Breast epithelium (tissue), 4 donors: ENCODE results near the gene SRA1. TPM values are rescaled to one million over a fixed set of nuclear protein-coding genes. Genes with fewer than 3 reads are reported as not detected.

ENCODE experiments used
- DNase-seq, 2 donors: peaks; one replicate each; pipeline ENCODE4 v3.0.0-alpha.2; 2019; ENCODE audit warnings: low spot score in 2 of 2
- H3K27ac ChIP-seq, 2 donors: fragments of 200-600 bp; sonication (generic) in 1 of 2; one replicate each; pipeline ENCODE4 v1.5.1; 2016 to 2019; ENCODE audit warnings: mild to moderate bottlenecking in 1 of 2
- H3K27me3 ChIP-seq, 2 donors: fragments of 200-600 bp; sonication (generic) in 1 of 2; one replicate each; pipeline versions ENCODE4 v1.5.1 to v1.6.0; 2017 to 2019; ENCODE audit warnings: control low read depth in 1 of 2, mild to moderate bottlenecking in 1 of 2
- H3K36me3 ChIP-seq: fragments of 200-600 bp; one replicate; pipeline ENCODE4 v1.5.1; 2019
- H3K4me1 ChIP-seq, 2 donors: fragments of 200-600 bp; sonication (generic); one replicate each; pipeline ENCODE4 v1.5.1; 2016 to 2019; ENCODE audit warnings: control low read depth in 1 of 2
- H3K4me3 ChIP-seq, 3 donors: fragments of 200-600 bp; sonication (generic); 1 replicate in 2 of 3; 2 replicates in 1 of 3; pipeline ENCODE4 v1.5.1; 2016 to 2019; ENCODE audit warnings: mild to moderate bottlenecking in 3 of 3, moderate library complexity in 2 of 3
- H3K9me3 ChIP-seq, 2 donors: fragments of 200-600 bp; sonication (generic) in 1 of 2; one replicate each; pipeline ENCODE4 v1.5.1; 2016 to 2019; ENCODE audit warnings: control low read depth in 1 of 2
- POLR2A ChIP-seq: fragments of 450-650 bp; IDR thresholded peaks from one replicate; pipeline ENCODE4 v1.6.1; 2016; ENCODE audit warnings: antibody characterized with exemption, mild to moderate bottlenecking, moderate library complexity
- POLR2AphosphoS5 ChIP-seq, 3 donors: sonication (generic); formaldehyde crosslinking; IDR thresholded peaks; one replicate each; pipeline ENCODE4 v1.6.1; 2017; ENCODE audit warnings: antibody characterized with exemption in 3 of 3
- intact Hi-C: fragments of 100-400 bp; cut with DNase I; formaldehyde crosslinking; loops from one replicate; pipeline ENCODE4 v1.15.1; 2023; ENCODE audit warnings: low total_unique reads
- total RNA-seq, 3 donors: library from RNA; depleted of rRNA; stranded (reverse); fragments of >200 nt; gene quantifications; one replicate each; pipeline ENCODE4 v1.1.0, GENCODE V29; 2016
- TF ChIP-seq, protein P1 (sequence below), 3 donors: fragments of 450-650 bp; IDR thresholded peaks; one replicate each; pipeline ENCODE4 v1.5.1; 2016 to 2017; ENCODE audit warnings: antibody characterized with exemption in 3 of 3, mild to moderate bottlenecking in 3 of 3, moderate library complexity in 3 of 3

SRA1 gene
- total RNA-seq, 3 donors from 2014 or later = 13.6 to 28.4 (median 24.9) TPM

DNA sequence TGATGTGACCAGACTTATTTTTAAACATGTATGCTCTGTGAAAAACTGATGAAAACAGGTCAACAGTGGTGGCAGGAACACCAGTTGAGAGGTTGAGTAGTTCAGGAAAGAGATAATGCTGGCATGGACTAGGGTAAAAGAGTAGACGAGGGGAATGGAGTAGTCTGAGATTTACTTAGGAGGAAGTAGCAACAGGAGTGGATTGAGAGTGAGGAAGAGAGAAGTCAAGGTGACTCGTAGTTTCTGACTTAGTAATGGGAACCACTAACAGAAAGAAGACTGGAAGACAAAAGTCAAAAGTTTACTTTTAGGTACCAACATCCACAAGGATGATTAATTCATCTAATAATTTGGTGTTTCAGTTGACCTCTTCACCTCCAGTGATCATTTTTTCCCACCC, 3.6 kb downstream of the SRA1 start:
- no peak for DNase-seq
- H3K4me3 ChIP-seq = no peak overlapping the region
- H3K27ac ChIP-seq = no peak overlapping the region
- peaks cover 0 to 24% of the 10 kb centered on the region in 2 donors for H3K4me1 ChIP-seq
- TF ChIP-seq POLR2AphosphoS5 (IDR thresholded peaks at IDR 0.05) (no peak), POLR2A (no peak)
- TF ChIP-seq, protein P1, sequence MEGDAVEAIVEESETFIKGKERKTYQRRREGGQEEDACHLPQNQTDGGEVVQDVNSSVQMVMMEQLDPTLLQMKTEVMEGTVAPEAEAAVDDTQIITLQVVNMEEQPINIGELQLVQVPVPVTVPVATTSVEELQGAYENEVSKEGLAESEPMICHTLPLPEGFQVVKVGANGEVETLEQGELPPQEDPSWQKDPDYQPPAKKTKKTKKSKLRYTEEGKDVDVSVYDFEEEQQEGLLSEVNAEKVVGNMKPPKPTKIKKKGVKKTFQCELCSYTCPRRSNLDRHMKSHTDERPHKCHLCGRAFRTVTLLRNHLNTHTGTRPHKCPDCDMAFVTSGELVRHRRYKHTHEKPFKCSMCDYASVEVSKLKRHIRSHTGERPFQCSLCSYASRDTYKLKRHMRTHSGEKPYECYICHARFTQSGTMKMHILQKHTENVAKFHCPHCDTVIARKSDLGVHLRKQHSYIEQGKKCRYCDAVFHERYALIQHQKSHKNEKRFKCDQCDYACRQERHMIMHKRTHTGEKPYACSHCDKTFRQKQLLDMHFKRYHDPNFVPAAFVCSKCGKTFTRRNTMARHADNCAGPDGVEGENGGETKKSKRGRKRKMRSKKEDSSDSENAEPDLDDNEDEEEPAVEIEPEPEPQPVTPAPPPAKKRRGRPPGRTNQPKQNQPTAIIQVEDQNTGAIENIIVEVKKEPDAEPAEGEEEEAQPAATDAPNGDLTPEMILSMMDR (IDR thresholded peaks at IDR 0.05) = no peak
- intact Hi-C loops = no loop called here
- H3K36me3 ChIP-seq = no peaks in the 10 kb centered on the region
- no peaks in the 10 kb centered on the region for H3K27me3 ChIP-seq
- no peaks in the 10 kb centered on the region for H3K9me3 ChIP-seq

DNA sequence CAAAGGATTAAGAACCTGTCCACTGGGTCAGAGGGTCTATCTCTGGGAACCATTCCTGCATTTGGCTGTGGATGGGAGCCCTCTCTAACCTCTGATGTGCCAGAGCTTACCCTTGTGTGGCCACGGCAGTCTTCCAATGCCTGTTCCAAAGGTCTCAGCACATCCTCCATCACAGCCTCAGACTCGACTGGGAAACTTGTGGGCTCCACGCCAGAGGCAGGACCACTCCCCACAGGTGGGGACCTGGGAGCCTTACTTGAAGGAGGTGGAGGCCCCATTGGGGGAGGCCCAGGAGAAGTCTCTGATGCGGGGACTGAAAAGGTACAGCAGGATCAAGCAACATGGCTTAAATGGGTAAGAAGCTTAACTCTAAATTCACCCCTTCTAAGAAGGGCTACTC, 5.4 kb downstream of the SRA1 start:
- no peak overlapping the region for H3K27ac ChIP-seq
- H3K4me1 ChIP-seq = peaks cover 0 to 30% of the 10 kb centered on the region in 2 donors
- TF ChIP-seq POLR2AphosphoS5 (IDR thresholded peaks at IDR 0.05) = no peak
- TF ChIP-seq POLR2A = no peak
- TF ChIP-seq, protein P1 (IDR thresholded peaks at IDR 0.05) = no peak
- no peaks in the 10 kb centered on the region for H3K27me3 ChIP-seq
- no peaks in the 10 kb centered on the region for H3K9me3 ChIP-seq
- intact Hi-C loops = no loop called here
- DNase-seq = no peak
- no peak overlapping the region for H3K4me3 ChIP-seq
- no peaks in the 10 kb centered on the region for H3K36me3 ChIP-seq

DNA sequence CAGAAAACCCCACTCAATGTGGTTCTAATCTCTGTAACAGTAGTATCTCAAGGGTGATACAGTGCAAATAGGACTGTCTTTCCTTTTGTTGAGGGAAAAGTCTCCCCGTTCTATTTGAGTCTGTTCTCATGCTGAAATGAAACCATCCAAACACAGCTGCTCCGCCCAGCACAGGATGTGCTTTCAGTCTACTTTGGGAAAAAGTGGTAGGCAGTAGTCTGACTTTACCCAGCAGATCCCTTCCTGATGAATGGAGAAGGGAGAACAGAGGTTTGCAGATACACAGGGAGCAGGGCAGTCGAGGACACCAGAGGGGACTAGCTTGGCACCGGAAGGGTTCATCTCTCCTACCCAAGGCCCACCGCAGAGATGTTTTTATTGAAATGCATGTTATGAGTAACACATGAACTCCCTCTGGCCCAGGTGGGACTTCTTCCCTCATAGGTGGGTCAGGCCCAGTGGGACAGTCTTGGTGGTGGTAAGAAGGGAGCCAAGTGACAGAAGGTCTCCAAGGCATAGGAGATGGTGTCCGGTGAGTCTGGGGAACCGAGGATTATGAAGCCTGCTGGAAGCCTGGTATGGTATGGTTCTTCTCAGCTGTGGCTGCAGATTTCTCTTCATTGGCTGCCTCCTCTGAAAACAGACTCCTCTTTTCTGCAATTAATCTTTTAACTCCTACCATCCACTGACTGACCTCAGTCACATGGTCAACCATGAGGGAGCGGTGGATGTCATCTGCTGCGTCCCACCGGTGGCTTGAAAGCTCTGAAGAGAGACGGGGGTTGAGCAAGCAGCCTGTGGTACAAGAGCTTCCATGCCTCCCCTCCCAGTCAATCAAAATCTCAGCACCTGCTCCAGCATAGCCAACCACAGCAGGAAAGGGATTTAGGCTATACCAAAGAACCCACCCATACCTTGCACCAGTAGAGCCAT, 6.9 kb downstream of the SRA1 start:
- H3K4me1 ChIP-seq = peaks cover 0 to 22% of the 10 kb centered on the region in 2 donors
- no peaks in the 10 kb centered on the region for H3K36me3 ChIP-seq
- DNase-seq = no peak
- no peak overlapping the region for H3K4me3 ChIP-seq
- H3K27ac ChIP-seq = peak overlapping the region; percentile 99 to 100
- H3K9me3 ChIP-seq = no peaks in the 10 kb centered on the region
- intact Hi-C loops = no loop called here
- TF ChIP-seq POLR2AphosphoS5 (IDR thresholded peaks at IDR 0.05) = no peak
- TF ChIP-seq, protein P1 (IDR thresholded peaks at IDR 0.05) = no peak
- no peak for TF ChIP-seq POLR2A
- no peaks in the 10 kb centered on the region for H3K27me3 ChIP-seq

DNA sequence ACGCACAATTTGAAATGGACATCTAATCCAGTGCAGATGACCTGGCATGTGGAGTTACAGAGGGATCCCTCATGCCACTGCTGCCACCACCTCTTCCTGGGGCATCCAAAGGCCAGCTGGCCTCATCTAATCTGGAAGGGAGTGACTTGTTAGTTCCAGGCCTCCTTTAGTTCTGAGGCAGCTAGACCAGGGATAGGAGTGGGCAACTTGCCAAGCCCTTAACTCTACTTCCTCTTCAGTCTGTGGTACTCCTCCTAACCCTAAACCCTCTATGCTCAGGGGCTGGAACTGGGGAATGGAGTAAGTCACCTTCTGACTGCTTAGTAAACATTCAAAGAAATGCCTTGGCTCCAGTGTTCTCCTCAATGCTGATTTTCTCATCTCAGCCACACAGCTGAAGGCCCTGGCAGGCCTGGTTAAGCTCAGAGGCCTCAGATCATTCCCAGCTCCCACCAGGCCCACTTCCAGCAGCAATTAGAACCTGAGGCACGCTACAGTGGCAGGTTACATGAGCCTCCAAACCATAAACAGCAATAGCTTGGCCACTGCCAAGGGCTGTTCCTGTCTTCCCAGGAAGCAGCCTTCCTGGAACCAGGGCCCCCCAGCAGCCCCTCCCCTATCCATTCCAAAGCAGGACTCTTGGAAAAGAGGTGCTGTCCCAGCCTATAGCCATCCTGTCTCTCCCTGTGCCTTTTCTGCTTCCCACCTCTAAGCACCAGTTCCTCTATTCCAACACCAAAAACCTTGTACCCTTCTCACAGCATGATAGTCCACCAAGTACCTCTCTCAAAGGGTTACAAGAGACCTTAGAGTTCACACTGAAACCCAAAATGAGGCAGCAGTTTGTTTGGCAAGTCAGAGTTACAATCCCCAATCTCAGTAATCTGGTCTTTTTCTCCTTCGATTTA, 7.8 kb downstream of the SRA1 start:
- no peaks in the 10 kb centered on the region for H3K27me3 ChIP-seq
- DNase-seq = no peak
- TF ChIP-seq POLR2AphosphoS5 (IDR thresholded peaks at IDR 0.05) (no peak), POLR2A (no peak)
- TF ChIP-seq, protein P1 (IDR thresholded peaks at IDR 0.05) = no peak
- no peaks in the 10 kb centered on the region for H3K36me3 ChIP-seq
- H3K4me3 ChIP-seq = no peak overlapping the region
- intact Hi-C loops = no loop called here
- H3K9me3 ChIP-seq = no peaks in the 10 kb centered on the region
- H3K27ac ChIP-seq = peak overlapping the region; percentile 99 to 100
- H3K4me1 ChIP-seq = peaks cover 0 to 22% of the 10 kb centered on the region in 2 donors
